ENCODE data around the gene SRCAP. TPM values are rescaled to one million over a fixed set of nuclear protein-coding genes. Genes with fewer than 3 reads are reported as not detected.

The SRCAP gene
- total RNA-seq (100 to 1,000 TPM; 107 to 110 TPM), polyA plus RNA-seq (10 to 100 TPM in 2 of 3 donors, 1 to 10 TPM in 1; 5.2 to 31.3 (median 14.9) TPM), total RNA-seq (12.4 to 17.3 (median 16.4) reads per million in 6 experiments)

GRCh38 chr16:30698816-30699614, at the start of gene SRCAP:
SRCAP (plus strand) TSS chr16:30699171; CDS start chr16:30700825, 1,654 bp downstream.
- ATAC-seq, result no peak
- POLR2A ChIA-PET, result interaction anchor here (0.7 to 2.2 kb wide), 10 partner anchors 9 to 634 kb away, joined by 3 to 10 read pairs (median 4); partner anchors contain the start of genes ALDOA, FBRS, PHKG2 and PRR14
- Mint-ChIP-seq H3K4me1 (peaks cover 11 to 39% (median 33%) of the 10 kb centered on the region in 4 donors), H3K36me3 (peaks cover 0 to 36% (median 6%) of the 10 kb centered on the region in 3 donors), H3K4me3 (peak within 1 kb of the TSS; percentile 93 to 98 (median 96)), H3K27ac (peak within 1 kb of the TSS; percentile 99 to 100 (median 100)), H3K27me3 (no peaks in the 10 kb centered on the region), H3K9me3 (no peaks in the 10 kb centered on the region)
- peak in 6 of 10 donors; percentile 74 to 89 (median 78) for DNase-seq

- H3K4me3 Mint-ChIP-seq, result peak overlapping the region; percentile 97 to 100 (median 99)
- H3K27ac Mint-ChIP-seq, result peak overlapping the region; percentile 95 to 100 (median 98)
- H3K9me3 Mint-ChIP-seq, result no peaks in the 10 kb centered on the region
- ATAC-seq, result peak; percentile 1 to 5
- DNase-seq, result peak in 6 of 10 donors; percentile 24 to 73 (median 46)
- H3K27me3 Mint-ChIP-seq, result no peaks in the 10 kb centered on the region
- POLR2A ChIA-PET, result interaction anchor here (0.6 to 4.0 kb wide), 25 partner anchors 10 to 853 kb away, joined by 3 to 71 read pairs (median 5); partner anchors contain the start of genes DCTPP1, FBRS, PHKG2 and SEPHS2
- H3K36me3 Mint-ChIP-seq, result peaks cover 0 to 19% (median 0%) of the 10 kb centered on the region in 3 donors
- H3K4me1 Mint-ChIP-seq, result peaks cover 15 to 35% (median 28%) of the 10 kb centered on the region in 4 donors
Observed at GRCh38 chr16:30649725-30650368, 49.1 kb upstream of the SRCAP start.

- Mint-ChIP-seq H3K9me3 (no peaks in the 10 kb centered on the region), H3K4me1 (peaks cover 17 to 35% (median 29%) of the 10 kb centered on the region in 4 donors), H3K36me3 (peaks cover 0 to 25% (median 3%) of the 10 kb centered on the region in 3 donors), H3K27me3 (no peaks in the 10 kb centered on the region), H3K4me3 (peak within 1 kb of the TSS; percentile 97 to 100 (median 99)), H3K27ac (peak within 1 kb of the TSS; percentile 95 to 100 (median 98))
- POLR2A ChIA-PET, result interaction anchor here (0.6 to 4.0 kb wide), 22 partner anchors 9 to 853 kb away, joined by 3 to 71 read pairs (median 6); partner anchors contain the start of genes DCTPP1, FBRS, PHKG2 and SEPHS2
- DNase-seq (peak; percentile 87 to 99 (median 96)), ATAC-seq (peak; percentile 87 to 90)
Observed at GRCh38 chr16:30650369-30651123, 48.4 kb upstream of the SRCAP start, which contains the start of gene PRR14. PRR14 (plus strand) TSS chr16:30650960; CDS start chr16:30651646, 686 bp downstream.

GRCh38 chr16:30651124-30652004, 47.6 kb upstream of the SRCAP start:
- Mint-ChIP-seq H3K27me3 (no peaks in the 10 kb centered on the region), H3K36me3 (peaks cover 0 to 33% (median 6%) of the 10 kb centered on the region in 3 donors), H3K4me1 (peaks cover 17 to 35% (median 31%) of the 10 kb centered on the region in 4 donors), H3K27ac (peak overlapping the region; percentile 95 to 100 (median 98)), H3K9me3 (no peaks in the 10 kb centered on the region), H3K4me3 (peak overlapping the region; percentile 97 to 100 (median 99))
- ATAC-seq, result peak; percentile 60 to 62
- POLR2A ChIA-PET, result interaction anchor here (0.6 to 4.0 kb wide), 16 partner anchors 9 to 233 kb away, joined by 3 to 71 read pairs (median 8); partner anchors contain the start of genes FBRS, PHKG2, SRCAP and ZNF688
- peak; percentile 59 to 81 (median 68) for DNase-seq

GRCh38 chr16:30652005-30652296, 47.0 kb upstream of the SRCAP start:
- H3K4me3 Mint-ChIP-seq, result peak overlapping the region; percentile 75 to 100 (median 88)
- H3K27ac Mint-ChIP-seq, result peak overlapping the region; percentile 73 to 97 (median 88)
- DNase-seq, result no peak
- H3K27me3 Mint-ChIP-seq, result no peaks in the 10 kb centered on the region
- H3K36me3 Mint-ChIP-seq, result peaks cover 0 to 35% (median 7%) of the 10 kb centered on the region in 3 donors
- POLR2A ChIA-PET, result interaction anchor here (0.6 to 4.0 kb wide), 8 partner anchors 8 to 96 kb away, joined by 3 to 71 read pairs (median 6); partner anchors contain the start of genes FBRS, PHKG2, ZNF688 and ZNF764
- H3K4me1 Mint-ChIP-seq, result peaks cover 17 to 36% (median 35%) of the 10 kb centered on the region in 4 donors
- no peaks in the 10 kb centered on the region for H3K9me3 Mint-ChIP-seq
- ATAC-seq, result no peak

- ATAC-seq (no peak), DNase-seq (no peak)
- Mint-ChIP-seq H3K27me3 (no peaks in the 10 kb centered on the region), H3K27ac (peak overlapping the region in 9 of 10 donors; percentile 31 to 97 (median 87)), H3K9me3 (no peaks in the 10 kb centered on the region), H3K4me1 (peaks cover 19 to 43% (median 43%) of the 10 kb centered on the region in 4 donors), H3K4me3 (peak overlapping the region; percentile 59 to 100 (median 88)), H3K36me3 (peaks cover 0 to 35% (median 7%) of the 10 kb centered on the region in 3 donors)
- POLR2A ChIA-PET, result interaction anchor here (0.7 to 4.0 kb wide), 4 partner anchors 7 to 95 kb away, joined by 3 to 71 read pairs (median 4); partner anchors contain the start of genes FBRS and ZNF764
Observed at GRCh38 chr16:30652718-30653117, 46.3 kb upstream of the SRCAP start.

GRCh38 chr16:30654856-30655255, 44.1 kb upstream of the SRCAP start:
- ATAC-seq (no peak), DNase-seq (no peak)
- Mint-ChIP-seq H3K36me3 (peaks cover 0 to 42% (median 7%) of the 10 kb centered on the region in 3 donors), H3K27me3 (no peaks in the 10 kb centered on the region), H3K9me3 (no peaks in the 10 kb centered on the region), H3K4me3 (no peak overlapping the region), H3K4me1 (peaks cover 23 to 48% (median 36%) of the 10 kb centered on the region in 4 donors), H3K27ac (peak overlapping the region in 3 of 10 donors; percentile 13 to 83 (median 49))
- POLR2A ChIA-PET, result interaction anchor here (0.6 to 1.6 kb wide), 4 partner anchors 21 to 97 kb away, joined by 3 to 6 read pairs (median 4); partner anchors contain the start of gene ZNF764

- no peak for DNase-seq
- peaks cover 25 to 43% (median 33%) of the 10 kb centered on the region in 4 donors for H3K4me1 Mint-ChIP-seq
- H3K36me3 Mint-ChIP-seq, result peaks cover 4 to 46% (median 7%) of the 10 kb centered on the region in 3 donors
- H3K27ac Mint-ChIP-seq, result peak overlapping the region in 7 of 10 donors; percentile 76 to 100 (median 95)
- no peaks in the 10 kb centered on the region for H3K9me3 Mint-ChIP-seq
- no peak for ATAC-seq
- H3K4me3 Mint-ChIP-seq, result peak overlapping the region in 2 of 10 donors; percentile 22 to 71
- no peaks in the 10 kb centered on the region for H3K27me3 Mint-ChIP-seq
- POLR2A ChIA-PET, result interaction anchor here (0.6 to 1.6 kb wide), 4 partner anchors 22 to 98 kb away, joined by 3 to 6 read pairs (median 4); partner anchors contain the start of gene ZNF764
Observed at GRCh38 chr16:30655815-30656347, 43.1 kb upstream of the SRCAP start.

- no peak for DNase-seq
- H3K27ac Mint-ChIP-seq, result peak overlapping the region; percentile 50 to 100 (median 82)
- H3K4me3 Mint-ChIP-seq, result peak overlapping the region in 6 of 10 donors; percentile 35 to 73 (median 56)
- ATAC-seq, result no peak
- peaks cover 28 to 45% (median 37%) of the 10 kb centered on the region in 4 donors for H3K4me1 Mint-ChIP-seq
- POLR2A ChIA-PET, result interaction anchor here (0.6 to 1.6 kb wide), 5 partner anchors 22 to 98 kb away, joined by 3 to 11 read pairs (median 4); partner anchors contain the start of gene ZNF764
- H3K9me3 Mint-ChIP-seq, result no peaks in the 10 kb centered on the region
- H3K36me3 Mint-ChIP-seq, result peaks cover 5 to 50% (median 7%) of the 10 kb centered on the region in 3 donors
- no peaks in the 10 kb centered on the region for H3K27me3 Mint-ChIP-seq
Observed at GRCh38 chr16:30656388-30656787, 42.6 kb upstream of the SRCAP start.
